Measurements from ENCODE around the gene CA10. TPM values are rescaled to one million over a fixed set of nuclear protein-coding genes. Genes with fewer than 3 reads are reported as not detected.

CA10 gene
- total RNA-seq, 2 donors from 2014 or later, result 0.22 to 0.37 TPM

DNA sequence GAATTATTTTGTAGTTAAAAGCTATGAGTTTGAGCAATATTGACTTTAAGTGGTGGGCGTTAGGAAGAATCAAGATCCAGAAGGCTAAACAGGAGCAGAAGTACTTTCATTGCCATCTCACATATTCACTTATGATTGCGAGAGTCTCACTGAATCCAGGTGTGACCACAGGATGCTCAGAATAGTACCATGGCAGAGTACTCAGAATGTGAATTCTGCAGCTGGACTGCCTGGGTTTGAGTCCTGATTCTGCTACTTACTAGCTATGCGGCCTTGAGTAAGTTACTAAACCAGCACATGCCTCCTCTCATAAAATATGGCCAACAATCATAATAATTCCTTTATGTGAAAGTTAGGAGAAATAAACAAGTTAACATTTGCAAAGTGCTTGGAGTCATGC, 109.5 kb downstream of the CA10 start:
- Mint-ChIP-seq H3K4me1 (peaks cover 3% of the 10 kb centered on the region), H3K27me3 (ENCODE audit: insufficient read depth) (no peaks in the 10 kb centered on the region), H3K27ac (no peak overlapping the region), H3K9me3 (peaks cover 18% of the 10 kb centered on the region), H3K4me3 (no peak overlapping the region), H3K36me3 (ENCODE audit: low read depth) (no peaks in the 10 kb centered on the region)
- 93 to 100% methylated on average over 1 to 3 of the region's 3 CpGs for WGBS, 2 experiments (ENCODE audit: insufficient coverage in 1 of 2, insufficient read length in 1 of 2)
- Histone ChIP-seq H3K27ac (ENCODE audit: low read depth, low read length) (no peak overlapping the region), H3K9me3 (ENCODE audit: control insufficient read depth, low read length) (peaks cover 16% of the 10 kb centered on the region), H3K9ac (ENCODE audit: extremely low read depth, low read length, poor library complexity, severe bottlenecking) (no peak overlapping the region), H3K4me3 (ENCODE audit: low read length) (no peak overlapping the region), H3K36me3 (ENCODE audit: control insufficient read depth, insufficient read depth, low read length) (no peaks in the 10 kb centered on the region), H3K4me1 (ENCODE audit: control insufficient read depth, insufficient read depth, low read length) (no peaks in the 10 kb centered on the region), H3K27me3 (ENCODE audit: control insufficient read depth, insufficient read depth, low read length, poor library complexity, severe bottlenecking) (no peaks in the 10 kb centered on the region)
- no peak for DNase-seq
- TF ChIP-seq, protein P1, sequence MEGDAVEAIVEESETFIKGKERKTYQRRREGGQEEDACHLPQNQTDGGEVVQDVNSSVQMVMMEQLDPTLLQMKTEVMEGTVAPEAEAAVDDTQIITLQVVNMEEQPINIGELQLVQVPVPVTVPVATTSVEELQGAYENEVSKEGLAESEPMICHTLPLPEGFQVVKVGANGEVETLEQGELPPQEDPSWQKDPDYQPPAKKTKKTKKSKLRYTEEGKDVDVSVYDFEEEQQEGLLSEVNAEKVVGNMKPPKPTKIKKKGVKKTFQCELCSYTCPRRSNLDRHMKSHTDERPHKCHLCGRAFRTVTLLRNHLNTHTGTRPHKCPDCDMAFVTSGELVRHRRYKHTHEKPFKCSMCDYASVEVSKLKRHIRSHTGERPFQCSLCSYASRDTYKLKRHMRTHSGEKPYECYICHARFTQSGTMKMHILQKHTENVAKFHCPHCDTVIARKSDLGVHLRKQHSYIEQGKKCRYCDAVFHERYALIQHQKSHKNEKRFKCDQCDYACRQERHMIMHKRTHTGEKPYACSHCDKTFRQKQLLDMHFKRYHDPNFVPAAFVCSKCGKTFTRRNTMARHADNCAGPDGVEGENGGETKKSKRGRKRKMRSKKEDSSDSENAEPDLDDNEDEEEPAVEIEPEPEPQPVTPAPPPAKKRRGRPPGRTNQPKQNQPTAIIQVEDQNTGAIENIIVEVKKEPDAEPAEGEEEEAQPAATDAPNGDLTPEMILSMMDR (conservative IDR thresholded peaks at IDR 0.05), result no peak

DNA sequence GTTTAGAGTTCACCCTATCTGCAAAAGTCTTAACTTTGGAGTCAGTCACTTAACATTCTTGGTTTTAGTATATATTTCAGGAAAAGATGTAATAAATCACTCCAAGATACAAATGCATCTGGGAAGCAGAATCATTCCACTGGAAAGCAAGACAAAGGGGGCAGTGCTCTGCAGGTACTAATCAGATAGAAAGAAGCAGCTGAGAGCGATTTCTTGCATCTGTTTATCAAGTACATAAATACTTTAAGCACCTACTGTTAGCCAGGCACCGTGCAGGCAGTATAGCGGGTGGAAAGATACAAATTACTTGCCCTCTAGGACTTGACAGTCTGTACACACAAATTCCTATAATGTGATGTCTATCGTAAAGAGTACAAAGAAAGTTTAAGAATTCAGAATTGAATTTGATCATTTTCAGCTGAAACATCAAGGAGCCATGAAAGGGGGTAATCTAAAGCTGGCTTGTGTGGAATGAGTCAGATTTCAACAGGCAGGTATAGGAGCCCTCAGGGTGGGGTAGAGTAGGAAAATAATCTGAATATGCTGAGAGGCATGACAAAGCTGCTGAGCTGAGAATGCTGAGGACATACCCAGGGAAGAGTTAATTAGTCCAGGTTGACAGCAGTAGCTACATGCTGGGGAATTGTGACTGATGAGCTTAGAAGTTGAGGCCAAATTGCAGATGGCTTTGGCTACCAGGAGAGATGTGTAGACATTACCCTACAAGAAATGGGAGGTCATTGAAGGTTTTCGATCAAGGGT, 110.2 kb downstream of the CA10 start:
- peaks cover 19% of the 10 kb centered on the region for H3K9me3 ChIP-seq (ENCODE audit: control insufficient read depth, low read length)
- WGBS, 2 experiments (ENCODE audit: insufficient coverage in 1 of 2, insufficient read length in 1 of 2), result 79 to 88% methylated on average over 5 of the region's 5 CpGs
- H3K27ac Mint-ChIP-seq, result no peak overlapping the region
- H3K4me3 ChIP-seq (ENCODE audit: low read length), result no peak overlapping the region
- H3K9me3 Mint-ChIP-seq, result peaks cover 11% of the 10 kb centered on the region
- no peaks in the 10 kb centered on the region for H3K27me3 Mint-ChIP-seq (ENCODE audit: insufficient read depth)
- no peak for DNase-seq
- H3K36me3 Mint-ChIP-seq (ENCODE audit: low read depth), result no peaks in the 10 kb centered on the region
- H3K9ac ChIP-seq (ENCODE audit: extremely low read depth, low read length, poor library complexity, severe bottlenecking), result no peak overlapping the region
- no peaks in the 10 kb centered on the region for H3K27me3 ChIP-seq (ENCODE audit: control insufficient read depth, insufficient read depth, low read length, poor library complexity, severe bottlenecking)
- TF ChIP-seq, protein P1 (conservative IDR thresholded peaks at IDR 0.05), result no peak
- no peak overlapping the region for H3K27ac ChIP-seq (ENCODE audit: low read depth, low read length)
- no peaks in the 10 kb centered on the region for H3K4me1 ChIP-seq (ENCODE audit: control insufficient read depth, insufficient read depth, low read length)
- H3K4me3 Mint-ChIP-seq, result no peak overlapping the region
- H3K36me3 ChIP-seq (ENCODE audit: control insufficient read depth, insufficient read depth, low read length), result no peaks in the 10 kb centered on the region
- peaks cover 3% of the 10 kb centered on the region for H3K4me1 Mint-ChIP-seq

DNA sequence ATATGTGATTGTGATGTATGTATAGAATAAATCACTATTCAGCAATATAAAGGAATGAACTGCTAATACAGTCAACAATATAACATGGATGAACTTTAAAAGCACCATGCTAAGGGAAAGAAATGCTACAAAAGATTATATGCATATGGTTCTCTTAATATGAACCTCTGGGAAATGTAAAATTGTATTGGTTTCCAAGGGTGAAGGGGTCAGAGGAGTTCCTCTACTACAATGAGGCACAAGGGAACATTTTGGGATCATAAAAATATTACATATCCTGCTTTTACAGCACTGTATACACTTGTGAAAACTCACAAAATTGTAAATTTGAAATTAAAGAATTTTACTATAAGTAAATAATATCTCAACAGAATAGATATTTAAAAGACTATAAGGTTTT, 111.4 kb downstream of the CA10 start:
- peaks cover 8% of the 10 kb centered on the region for H3K9me3 Mint-ChIP-seq

More for the DNA sequence above, 111.4 kb downstream of the CA10 start:
- Histone ChIP-seq H3K27ac (ENCODE audit: low read depth, low read length) (no peak overlapping the region), H3K4me3 (ENCODE audit: low read length) (no peak overlapping the region), H3K36me3 (ENCODE audit: control insufficient read depth, insufficient read depth, low read length) (no peaks in the 10 kb centered on the region), H3K9me3 (ENCODE audit: control insufficient read depth, low read length) (peaks cover 12% of the 10 kb centered on the region), H3K27me3 (ENCODE audit: control insufficient read depth, insufficient read depth, low read length, poor library complexity, severe bottlenecking) (no peaks in the 10 kb centered on the region), H3K9ac (ENCODE audit: extremely low read depth, low read length, poor library complexity, severe bottlenecking) (no peak overlapping the region), H3K4me1 (ENCODE audit: control insufficient read depth, insufficient read depth, low read length) (no peaks in the 10 kb centered on the region)
- no peak for DNase-seq
- no peaks in the 10 kb centered on the region for H3K27me3 Mint-ChIP-seq (ENCODE audit: insufficient read depth)
- no peaks in the 10 kb centered on the region for H3K36me3 Mint-ChIP-seq (ENCODE audit: low read depth)
- H3K4me3 Mint-ChIP-seq, result no peak overlapping the region
- H3K27ac Mint-ChIP-seq, result no peak overlapping the region
- TF ChIP-seq, protein P1 (conservative IDR thresholded peaks at IDR 0.05), result no peak
- H3K4me1 Mint-ChIP-seq, result peaks cover 3% of the 10 kb centered on the region
